Fibroblast of skin of left biceps (primary cell): ENCODE measurements around the gene TMCC3.
"Not testable (repeated sequence)": the region's sequence is repeated elsewhere in the genome, so short reads cannot be mapped to it uniquely, and the experiment has no call there.

Source experiments
- DNase-seq, 2 experiments: peaks; one replicate each; pipeline ENCODE4 v3.0.0-alpha.2; 2013; ENCODE audit warnings: low read depth in 2 of 2

TMCC3 gene, protein sequence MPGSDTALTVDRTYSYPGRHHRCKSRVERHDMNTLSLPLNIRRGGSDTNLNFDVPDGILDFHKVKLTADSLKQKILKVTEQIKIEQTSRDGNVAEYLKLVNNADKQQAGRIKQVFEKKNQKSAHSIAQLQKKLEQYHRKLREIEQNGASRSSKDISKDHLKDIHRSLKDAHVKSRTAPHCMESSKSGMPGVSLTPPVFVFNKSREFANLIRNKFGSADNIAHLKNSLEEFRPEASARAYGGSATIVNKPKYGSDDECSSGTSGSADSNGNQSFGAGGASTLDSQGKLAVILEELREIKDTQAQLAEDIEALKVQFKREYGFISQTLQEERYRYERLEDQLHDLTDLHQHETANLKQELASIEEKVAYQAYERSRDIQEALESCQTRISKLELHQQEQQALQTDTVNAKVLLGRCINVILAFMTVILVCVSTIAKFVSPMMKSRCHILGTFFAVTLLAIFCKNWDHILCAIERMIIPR

DNA sequence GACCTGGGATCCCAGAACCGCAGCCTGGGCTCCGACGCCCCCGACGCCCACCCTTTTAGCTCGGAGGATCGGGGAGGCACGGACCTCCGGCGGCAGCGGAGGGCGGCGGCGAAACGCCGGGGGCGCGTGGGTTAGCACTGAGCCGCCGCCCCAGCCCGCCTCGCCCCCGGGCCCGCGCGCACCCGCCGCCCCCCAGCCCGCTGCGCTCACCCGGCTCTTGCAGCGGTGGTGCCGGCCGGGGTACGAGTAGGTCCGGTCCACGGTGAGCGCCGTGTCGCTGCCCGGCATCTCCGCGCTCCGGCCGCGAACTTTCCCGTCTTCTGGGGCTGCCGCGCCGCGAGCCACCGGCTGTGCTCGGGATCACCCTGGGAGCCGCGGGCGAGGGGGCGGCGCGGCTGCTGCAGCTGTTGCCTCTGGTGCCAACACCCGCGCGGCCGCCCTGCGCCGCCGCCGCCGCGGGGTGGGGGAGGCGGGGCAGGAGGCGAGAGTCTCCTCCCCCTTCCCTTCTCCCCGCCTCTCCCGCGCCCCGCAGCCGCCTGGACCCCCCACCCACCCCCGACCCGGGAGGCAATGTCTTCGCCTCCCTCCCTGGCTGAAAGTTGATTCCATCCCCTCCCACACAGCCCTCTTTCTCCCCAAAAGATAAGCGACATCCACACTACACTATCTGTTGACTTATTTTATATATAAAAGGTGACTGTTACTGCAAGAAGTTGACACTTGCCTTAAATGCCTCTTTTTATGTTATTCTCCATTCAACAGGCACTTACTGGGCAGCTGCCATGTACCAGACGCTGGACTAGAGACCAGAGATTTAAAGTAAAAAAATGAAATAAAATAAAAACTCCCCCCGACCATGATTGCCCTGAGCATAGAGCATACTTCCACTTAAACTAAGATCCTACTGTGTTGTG is at the start of gene TMCC3:
TMCC3 (minus strand) TSS at position 415 of the 914 bp plus-strand sequence; CDS start at position 288, 127 bp downstream.
- DNase-seq, result no peak

DNA sequence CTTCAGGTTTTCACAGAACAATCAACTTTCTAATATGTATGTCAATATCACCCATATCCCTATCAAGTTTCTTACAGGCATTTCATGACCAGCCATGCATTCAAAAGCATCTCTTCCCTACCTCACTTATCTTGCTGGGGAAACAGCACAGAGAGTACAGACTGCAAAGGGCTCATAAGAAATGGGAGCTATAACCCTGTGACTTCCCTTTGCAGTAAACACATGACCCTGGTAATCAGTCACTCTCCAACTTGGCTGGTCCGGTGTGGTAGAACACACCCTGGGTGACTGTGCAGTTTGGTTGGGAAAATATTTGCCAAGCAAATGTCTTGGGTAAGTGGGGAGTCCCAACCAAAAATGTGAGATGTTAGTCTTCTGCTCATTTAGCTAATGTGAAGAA is 49.4 kb upstream of the TMCC3 start:
- DNase-seq, result no peak

DNA sequence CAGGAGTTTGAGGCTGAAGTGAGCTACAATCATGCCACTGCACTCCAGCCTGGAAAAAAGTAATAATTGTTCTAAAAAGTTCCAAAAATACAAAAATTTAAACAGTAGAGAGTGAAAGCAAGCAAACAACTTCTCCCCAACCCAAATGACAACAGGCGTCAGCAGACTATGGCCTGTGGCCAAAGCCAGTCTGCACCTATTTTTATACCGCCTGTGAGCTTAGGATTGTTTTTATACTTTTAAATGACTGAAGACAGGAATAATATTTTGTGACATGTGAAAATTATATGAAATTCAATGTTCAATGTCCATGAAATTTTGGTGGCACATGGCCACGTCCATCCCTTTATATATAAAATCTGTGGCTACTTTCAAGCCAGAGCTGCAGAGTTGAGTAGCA is 48.2 kb upstream of the TMCC3 start:
- DNase-seq, result no peak

DNA sequence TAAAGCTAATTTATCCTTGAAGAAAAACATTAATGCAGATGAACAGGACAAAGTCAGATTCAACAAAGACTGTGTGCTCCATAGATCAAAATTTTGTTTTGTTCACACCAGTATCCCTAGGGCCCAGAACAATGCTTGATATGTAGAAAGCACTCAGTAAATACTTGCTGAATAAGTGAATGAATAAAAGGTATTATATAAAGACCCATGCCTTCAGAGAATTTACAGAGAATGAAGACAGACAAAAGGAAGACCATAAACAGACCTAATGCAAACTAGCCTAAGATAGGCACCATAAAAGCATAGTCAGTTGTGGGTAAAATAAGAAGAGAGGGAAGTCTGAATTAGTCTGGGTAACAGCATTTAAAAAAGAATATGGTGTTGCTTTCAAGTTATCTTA is 47.3 kb upstream of the TMCC3 start:
- DNase-seq, result no peak

DNA sequence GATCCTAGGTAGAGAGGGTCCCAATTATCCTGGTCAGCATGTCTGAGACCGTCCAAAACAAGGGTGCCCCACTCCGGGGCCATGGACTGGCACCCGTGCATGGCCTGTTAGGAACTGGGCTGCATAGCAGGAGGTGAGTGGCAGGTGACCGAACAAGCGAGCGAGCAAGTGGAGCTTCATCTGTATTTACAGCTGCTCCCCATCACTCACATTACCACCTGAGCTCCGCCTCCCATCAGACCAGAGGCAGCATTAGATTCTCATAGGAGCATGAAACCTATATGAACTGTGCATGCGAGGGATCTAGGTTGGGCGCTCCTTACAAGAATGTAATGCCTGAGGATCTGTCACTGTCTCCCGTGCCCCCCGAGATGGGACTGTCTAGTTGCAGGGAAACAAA is 44.4 kb upstream of the TMCC3 start:
- DNase-seq, result no peak

DNA sequence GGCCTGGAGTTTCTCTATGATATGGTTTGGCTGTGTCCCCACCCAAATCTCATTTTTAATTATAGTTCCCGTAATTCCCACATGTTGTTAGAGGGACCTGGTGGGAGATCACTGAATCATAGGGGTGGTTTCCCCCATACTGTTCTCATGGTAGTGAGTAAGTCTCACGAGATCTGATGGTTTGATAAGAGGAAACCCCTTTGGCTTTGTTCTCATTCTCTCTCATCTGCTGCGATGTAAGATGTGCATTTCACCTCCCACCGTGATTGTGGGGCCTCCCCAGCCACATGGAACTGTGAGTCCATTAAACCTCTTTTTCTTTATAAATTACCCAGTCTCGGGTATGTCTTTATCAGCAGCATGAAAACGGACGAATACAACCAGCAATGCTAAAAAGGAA is 42.5 kb upstream of the TMCC3 start:
- not testable (repeated sequence) for DNase-seq

DNA sequence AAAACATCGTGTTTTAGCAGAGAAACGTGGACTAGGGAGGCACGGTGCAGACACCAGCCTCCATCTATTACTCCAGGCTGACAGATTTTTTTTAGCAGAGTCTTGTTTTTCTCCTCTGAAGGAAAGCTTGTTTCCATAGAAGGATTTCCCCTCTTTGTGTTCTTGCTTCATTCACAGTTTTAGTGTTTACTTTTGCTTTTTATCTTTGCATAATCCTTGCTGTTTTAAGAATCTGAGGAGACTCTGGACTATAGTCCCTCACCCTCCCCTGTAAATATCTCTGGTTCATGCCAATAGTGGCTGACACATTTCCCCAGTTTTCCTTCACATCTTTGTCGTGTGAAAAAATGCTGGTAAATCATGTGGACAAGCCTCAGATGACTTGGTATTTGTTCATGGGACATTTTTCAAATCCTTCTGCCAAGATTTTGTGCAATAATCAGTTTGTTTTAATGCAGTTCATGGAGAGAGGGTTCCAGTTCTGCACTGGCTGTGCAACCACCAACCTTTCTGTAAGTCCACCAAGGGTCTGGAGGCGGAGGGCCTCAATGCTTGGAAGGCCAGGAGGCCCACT is 39.9 kb upstream of the TMCC3 start:
- DNase-seq, result no peak

DNA sequence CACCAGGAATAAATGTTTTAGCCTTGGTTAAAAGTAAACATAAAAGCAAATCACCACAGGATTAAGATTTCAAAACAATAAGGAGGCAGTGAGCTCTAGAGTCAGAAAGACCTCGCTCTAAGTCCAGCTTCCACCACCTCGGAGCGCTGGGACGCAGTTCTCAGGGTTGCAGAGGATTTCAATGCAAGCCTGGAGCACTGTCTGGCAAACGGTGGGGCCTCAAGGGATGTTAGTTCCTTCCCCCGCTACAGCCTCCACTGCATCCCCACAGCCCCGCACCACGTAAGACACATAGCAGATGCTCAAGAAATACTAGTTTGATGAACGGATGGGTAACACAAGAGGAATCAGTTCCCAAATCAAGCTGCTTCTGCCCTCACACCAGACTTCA is 39.3 kb upstream of the TMCC3 start:
- no peak for DNase-seq

DNA sequence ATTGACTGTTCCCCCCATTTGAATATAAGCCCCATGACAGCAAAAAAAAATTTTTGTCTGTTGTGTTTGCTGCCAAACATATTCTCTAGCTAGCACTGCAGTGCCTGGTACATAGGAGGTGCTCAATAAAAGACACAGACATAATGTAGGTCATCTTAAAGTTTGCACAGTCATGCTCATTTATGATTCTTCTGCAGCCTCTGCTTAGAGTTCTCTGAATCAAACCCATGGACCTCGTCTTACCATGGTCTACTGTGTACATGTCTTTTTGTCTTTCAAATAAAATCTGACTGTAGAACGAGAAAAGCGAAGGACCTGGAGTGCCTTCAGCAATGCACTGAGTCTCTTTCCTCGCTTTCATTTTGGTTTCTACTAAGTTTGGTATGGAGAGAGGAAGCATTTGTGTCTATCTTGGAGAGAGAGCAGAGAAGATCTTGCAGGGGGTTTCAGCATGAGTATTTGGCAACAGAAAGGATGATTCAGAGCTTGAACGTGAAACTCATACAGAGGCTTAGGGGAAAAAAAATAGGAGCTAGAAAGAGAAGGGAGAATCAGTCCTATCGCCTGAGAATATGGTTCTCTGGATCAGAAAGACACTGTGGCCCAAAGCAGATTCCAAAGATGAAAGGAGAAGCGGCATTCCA is 38.8 kb upstream of the TMCC3 start:
- peak; percentile 33 to 35 for DNase-seq

DNA sequence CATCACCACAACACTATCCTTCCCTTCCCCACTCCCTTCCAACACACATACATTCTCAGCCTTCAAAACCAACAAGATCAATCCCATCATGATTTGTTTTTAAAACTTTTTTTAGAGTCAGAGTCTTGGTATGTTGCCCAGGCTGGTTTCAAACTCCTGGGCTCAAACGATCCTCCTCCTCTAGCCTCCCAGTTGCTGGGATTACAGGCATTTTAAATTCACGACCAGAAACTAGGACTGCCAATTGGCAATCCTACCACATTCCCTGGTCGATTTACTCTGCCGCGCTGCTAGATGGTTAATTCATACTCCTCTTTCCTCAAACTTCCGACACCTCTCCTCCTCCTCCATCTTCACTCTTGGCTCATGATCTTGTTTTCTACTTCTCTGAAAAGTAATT is 37.5 kb upstream of the TMCC3 start:
- no peak for DNase-seq

DNA sequence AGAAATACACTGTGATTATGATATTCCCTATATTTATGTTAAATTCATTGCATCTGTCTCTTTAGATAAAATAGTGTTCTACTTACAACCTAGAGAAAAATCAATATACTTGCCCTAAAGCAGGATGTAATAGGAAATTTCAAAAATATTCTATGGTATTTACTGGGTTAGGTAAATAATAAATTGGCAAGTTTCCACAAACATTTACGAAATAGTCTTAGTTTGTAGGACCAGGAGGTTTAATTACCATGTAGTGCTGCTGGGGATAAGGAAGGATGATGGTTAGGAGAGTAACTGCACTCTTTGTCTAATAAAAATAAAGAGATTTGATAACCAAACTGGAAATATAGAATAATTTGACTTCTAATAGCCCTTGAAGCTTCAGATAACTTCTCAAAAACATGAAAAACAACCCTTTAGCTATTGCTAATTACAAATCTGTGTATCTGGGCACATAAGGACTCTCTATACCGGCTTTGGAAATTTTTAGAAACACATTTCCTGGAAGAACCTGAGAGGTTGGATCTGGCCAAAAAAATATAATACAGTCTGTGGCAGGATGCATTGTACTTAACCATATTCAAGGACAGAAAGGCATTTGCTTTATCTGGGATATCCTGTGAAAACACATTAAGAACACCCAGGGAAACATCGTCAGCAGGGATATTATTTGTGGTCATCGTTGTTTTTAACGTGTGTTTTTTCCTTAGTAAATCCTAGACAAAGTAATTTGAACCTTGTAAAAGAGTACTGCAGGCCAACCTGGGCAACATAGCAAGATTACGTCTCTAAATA is 36.7 kb upstream of the TMCC3 start:
- DNase-seq, result no peak

DNA sequence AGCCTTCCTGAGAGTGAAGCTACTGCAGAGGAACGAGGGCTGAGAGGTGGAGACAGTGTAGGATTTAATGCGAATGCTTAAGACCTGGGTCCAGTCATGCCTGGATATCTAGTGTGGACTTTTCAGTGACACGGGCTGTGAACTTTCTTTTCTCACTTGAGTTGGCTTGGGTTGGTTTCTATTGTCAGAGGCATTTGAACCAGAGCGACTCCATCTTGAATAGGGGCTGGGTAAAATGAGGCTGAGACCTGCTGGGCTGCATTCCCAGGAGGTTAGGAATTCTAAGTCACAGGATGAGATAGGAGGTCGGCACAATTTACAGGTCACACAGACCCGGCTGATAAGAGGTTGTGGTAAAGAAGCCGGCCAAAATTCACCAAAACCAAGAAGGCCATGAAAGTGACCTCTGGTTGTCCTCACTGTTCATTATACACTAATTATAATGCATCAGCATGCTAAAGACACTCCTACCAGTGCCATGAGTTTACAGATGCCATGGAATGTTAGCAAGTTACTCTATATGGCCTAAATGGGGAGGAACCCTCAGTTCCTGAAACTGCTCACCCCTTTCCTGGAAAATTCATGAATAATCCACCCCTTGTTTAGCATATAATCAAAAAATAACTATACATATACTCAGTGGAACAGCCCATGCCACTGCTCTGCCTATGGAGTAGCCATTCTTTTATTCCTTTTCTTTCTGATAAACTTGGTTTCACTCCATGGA is 34.2 kb upstream of the TMCC3 start:
- no peak for DNase-seq

DNA sequence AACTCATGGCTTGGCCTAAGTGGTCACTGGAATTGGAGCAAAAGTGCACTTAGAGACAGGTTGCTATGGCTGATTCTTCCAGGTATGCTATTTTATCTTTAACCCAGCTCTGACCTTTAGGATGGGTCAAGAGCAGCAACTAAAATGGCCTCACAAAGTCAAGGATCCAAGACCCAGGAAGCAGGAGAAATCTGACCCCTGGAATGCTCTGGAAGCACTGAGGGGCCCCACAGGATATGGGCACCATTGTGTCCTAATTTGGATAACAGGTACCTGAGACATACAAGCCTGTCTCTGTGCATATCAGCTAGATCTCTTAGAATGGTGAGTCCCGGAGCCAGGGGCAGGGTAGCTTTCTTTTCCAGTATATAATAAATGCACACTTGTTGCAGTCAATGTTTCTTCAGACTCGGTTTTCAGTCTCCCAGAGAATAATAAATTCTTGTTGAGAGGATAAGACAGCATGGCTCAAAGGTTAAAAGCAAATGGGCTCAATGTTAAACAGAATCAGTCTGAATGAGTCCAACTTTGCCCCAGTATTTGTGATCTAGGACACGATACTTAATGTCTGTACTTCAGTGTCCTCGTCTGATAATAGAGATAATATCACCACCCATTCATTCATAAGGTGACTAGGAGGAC is 29.3 kb upstream of the TMCC3 start:
- DNase-seq, result no peak

DNA sequence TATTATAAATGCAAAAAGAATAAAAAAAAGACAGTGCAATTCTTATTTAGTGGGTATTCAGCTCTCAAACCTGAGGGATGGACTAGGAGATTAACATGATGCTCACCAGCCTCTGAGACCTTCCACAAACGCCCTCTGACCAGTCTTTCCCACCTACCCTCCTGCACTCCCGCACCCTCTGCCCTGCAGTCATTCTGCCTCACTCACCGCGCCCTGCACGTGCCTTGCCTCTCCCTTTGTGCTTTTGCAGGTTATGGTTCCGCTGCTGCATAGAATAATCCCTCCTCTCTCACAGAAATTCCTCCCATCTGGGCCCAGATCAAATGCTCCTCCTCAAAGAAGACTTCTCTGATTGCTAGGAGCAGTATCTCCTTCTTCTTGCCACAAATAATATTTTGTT is 28.5 kb upstream of the TMCC3 start:
- DNase-seq, result no peak

DNA sequence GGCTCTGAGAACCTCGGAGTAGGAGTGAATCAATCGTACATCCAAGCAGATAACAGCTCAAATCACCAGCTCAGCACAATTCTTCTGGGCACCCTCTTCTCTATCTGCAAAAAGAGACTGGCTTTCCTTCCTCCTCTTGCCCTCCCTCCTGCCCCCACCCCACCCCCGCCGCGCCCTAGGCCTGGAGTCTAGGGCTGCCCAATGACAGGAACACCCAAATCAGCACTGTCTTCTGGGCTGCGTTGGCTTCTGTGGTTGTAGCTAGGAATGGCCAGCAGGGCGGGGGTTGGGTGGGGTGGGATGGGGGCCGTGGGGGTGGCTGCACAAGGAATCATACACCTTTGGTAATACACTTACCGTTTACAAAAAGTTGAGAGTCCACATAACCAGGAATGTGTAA is 28.0 kb upstream of the TMCC3 start:
- no peak for DNase-seq

DNA sequence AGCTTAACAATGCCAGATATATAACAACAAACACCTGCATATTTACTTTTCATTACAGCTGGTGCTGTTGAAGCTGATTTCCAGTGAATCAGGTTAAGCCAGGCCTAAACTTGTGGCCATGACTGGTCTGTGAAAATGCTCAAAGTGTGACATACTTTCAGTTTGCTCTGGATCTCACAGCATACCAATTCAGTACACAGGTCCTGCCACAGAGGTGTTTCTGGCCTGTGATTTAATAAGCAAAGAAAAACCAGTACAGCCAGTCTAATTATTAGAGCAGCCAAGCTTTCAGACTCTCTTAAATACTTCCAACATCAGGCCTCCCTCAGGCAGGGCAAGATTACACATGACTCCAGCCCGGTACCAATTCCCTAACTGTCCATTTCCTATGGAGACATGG is 27.4 kb upstream of the TMCC3 start:
- no peak for DNase-seq

DNA sequence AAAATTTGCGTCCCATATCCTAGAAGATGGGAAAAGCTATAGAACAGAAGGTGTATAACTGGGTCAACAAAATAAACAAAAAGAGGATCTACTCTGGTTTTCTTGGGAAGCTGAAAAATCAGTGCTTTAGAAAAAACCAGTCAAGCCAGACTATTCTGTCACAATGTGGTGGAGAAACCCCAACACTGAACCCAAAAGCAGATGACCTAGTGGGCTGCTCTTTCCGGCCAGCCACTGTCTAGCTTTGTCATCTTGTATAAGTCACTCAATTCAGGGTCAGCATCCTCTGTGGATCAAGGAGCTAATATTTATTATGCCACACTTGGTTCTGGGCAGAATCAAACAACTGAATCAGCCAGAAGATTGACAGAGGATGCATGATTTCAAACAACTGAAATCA is 26.6 kb upstream of the TMCC3 start:
- DNase-seq, result no peak

DNA sequence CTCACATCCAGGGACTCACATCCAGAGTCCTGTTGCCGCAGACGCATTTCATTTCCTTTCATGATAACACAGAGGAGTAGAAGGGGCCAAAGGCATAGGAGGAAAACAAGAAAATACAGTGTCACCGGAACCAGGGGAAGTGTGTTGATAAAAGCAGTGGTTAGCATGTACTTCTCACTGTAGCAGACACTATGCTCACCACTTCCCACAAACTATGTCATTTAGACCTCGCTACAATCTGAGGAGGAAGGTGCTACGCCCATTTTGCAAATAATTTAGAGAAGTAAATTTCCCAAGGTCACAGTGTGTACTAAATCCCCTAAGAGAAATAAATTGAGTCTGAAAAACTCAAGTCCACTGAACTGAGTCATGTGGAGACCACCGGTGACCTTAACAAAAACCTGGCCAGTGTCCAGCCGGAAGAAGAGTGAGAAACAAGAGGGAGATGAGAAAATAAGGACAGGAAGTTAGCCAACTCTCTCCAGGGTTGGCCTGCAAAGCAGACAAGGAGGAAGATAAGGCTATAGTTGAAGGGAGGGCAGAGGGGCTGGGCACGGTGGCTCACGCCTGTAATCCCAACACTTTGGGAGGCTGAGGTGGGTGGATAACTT is 25.8 kb upstream of the TMCC3 start:
- DNase-seq, result no peak

DNA sequence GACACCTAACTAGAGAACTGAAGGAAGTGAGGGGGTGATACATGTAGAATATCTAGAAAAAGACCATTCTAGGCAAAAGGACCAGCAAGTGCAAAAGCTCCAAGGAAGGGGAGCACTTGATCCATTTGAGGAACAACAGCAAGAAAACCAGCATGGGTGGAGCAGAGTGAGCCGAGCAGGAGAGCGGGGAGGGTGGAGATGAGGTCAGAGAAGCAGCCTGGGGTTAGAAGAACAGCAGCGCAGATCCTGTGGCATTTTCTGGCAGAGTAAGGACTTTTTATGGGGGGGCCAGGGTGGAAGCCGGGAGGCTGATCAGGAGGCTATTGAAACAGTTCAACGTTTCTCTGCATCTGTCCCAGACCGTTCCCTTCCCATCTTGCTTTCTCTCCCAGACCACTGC is 24.5 kb upstream of the TMCC3 start:
- DNase-seq, result no peak

DNA sequence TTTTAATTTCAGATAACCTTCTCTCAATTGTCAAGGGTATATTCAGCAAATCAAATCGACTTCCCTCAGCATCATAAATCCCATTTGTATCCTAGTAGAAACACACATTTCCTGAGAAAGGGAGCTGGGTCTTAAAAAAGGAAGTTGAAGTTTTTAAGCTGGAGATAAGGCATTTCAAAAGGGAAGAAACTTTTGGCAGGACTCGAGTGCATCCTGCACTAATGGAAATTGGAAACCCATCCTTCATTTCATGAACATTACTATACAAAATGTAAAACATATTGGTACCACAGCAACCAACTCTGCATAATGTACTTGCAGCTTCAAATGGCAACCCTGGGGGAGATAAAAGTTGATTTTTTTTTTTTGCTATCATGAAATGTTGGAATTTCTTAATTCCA is 23.7 kb upstream of the TMCC3 start:
- DNase-seq, result no peak
